Dermis blood vessel endothelial cell (primary cell): ENCODE data around the gene DAP. TPM values are rescaled to one million over a fixed set of nuclear protein-coding genes. Genes with fewer than 3 reads are reported as not detected.
A peak's percentile ranks its signal among the peaks of the same experiment; 100 is the strongest.
"Not testable (repeated sequence)": the region's sequence is repeated elsewhere in the genome, so short reads cannot be mapped to it uniquely, and the experiment has no call there.

Experiments used
- DNase-seq: peaks from one replicate; pipeline ENCODE4 v3.0.0; 2010
- total RNA-seq: library from RNA; depleted of rRNA; stranded (reverse); fragments of >200 nt; gene quantifications from 2 replicates; pipeline ENCODE4 v1.2.3, GENCODE V29; 2014

Gene DAP
- total RNA-seq: 36.2 and 89.6 TPM in 2 replicates

- DNase-seq: peak; percentile 94
Measured at GRCh38 chr5:10761185-10761932, at the start of gene DAP. Gene DAP, minus strand, starts transcription at chr5:10761234. Its CDS starts 166 bp downstream, at chr5:10761068.

- no peak for DNase-seq
Measured at GRCh38 chr5:10808347-10809226, 47.6 kb upstream of the DAP start.

- DNase-seq: peak; percentile 9
Measured at GRCh38 chr5:10801931-10802666, 41.1 kb upstream of the DAP start.

- no peak for DNase-seq
Measured at GRCh38 chr5:10800852-10801251, 39.8 kb upstream of the DAP start.

GRCh38 chr5:10797261-10797660 is 36.2 kb upstream of the DAP start:
- DNase-seq: no peak

GRCh38 chr5:10793785-10794184 is 32.8 kb upstream of the DAP start:
- DNase-seq: no peak

GRCh38 chr5:10792336-10792735 is 31.3 kb upstream of the DAP start:
- no peak for DNase-seq

- no peak for DNase-seq
Measured at GRCh38 chr5:10789726-10790125, 28.7 kb upstream of the DAP start.

- peak; percentile 15 for DNase-seq
Measured at GRCh38 chr5:10789021-10789420, 28.0 kb upstream of the DAP start.

- DNase-seq: no peak
Measured at GRCh38 chr5:10788358-10788757, 27.3 kb upstream of the DAP start.

- DNase-seq: no peak
Measured at GRCh38 chr5:10786835-10787234, 25.8 kb upstream of the DAP start.

- not testable (repeated sequence) for DNase-seq
Measured at GRCh38 chr5:10780208-10780607, 19.2 kb upstream of the DAP start.

GRCh38 chr5:10779592-10779991 is 18.6 kb upstream of the DAP start:
- DNase-seq: no peak

- DNase-seq: no peak
Measured at GRCh38 chr5:10778179-10778910, 17.3 kb upstream of the DAP start.

- peak; percentile 32 for DNase-seq
Measured at GRCh38 chr5:10775646-10776045, 14.6 kb upstream of the DAP start.

GRCh38 chr5:10772901-10773585 is 12.0 kb upstream of the DAP start:
- DNase-seq: no peak

- no peak for DNase-seq
Measured at GRCh38 chr5:10768328-10768899, 7.4 kb upstream of the DAP start.

- DNase-seq: no peak
Measured at GRCh38 chr5:10762776-10763500, 1.9 kb upstream of the DAP start.

- DNase-seq: no peak
Measured at GRCh38 chr5:10761933-10762775, 1.1 kb upstream of the DAP start.

GRCh38 chr5:10760921-10761184 is 181 bp downstream of the DAP start:
- no peak for DNase-seq
